Endothelial cell of umbilical vein (primary cell): ENCODE results near the gene ARV1. TPM values are rescaled to one million over a fixed set of nuclear protein-coding genes. Genes with fewer than 3 reads are reported as not detected.

Source experiments
- BruUV-seq: library from RNA; stranded (reverse); fragments of 400-500 nt; replicated peaks from 2 replicates; lab custom pipeline; 2021; lab: Mats Ljungman, UMichigan
- CTCF ChIA-PET: fragments of 300-600, 350-600 bp; sonication (Branson Sonifier 250); formaldehyde crosslinking; loops from one replicate; lab custom pipeline; 2021; ENCODE audit warnings: antibody characterized with exemption, inconsistent platforms; lab: Charles Lee
- POLR2A ChIA-PET: fragments of 300-600, 350-600 bp; sonication (Branson Sonifier 250); formaldehyde crosslinking; loops from one replicate; lab custom pipeline; 2021; ENCODE audit warnings: antibody characterized with exemption, inconsistent platforms; lab: Charles Lee
- DNase-seq: peaks from one replicate; pipeline ENCODE4 v3.0.0-alpha.2; 2011; ENCODE audit warnings: low read depth, low spot score
- FAIRE-seq: peaks from 2 replicates; lab custom pipeline; 2011; peaks lifted over from hg19 to GRCh38; lab: Jason Lieb, UNC
- H2AFZ ChIP-seq: 2 replicates; pipeline ENCODE4 v1.6.0; 2012; ENCODE audit warnings: low read depth, low read length, control low read depth, inconsistent platforms
- H3K27ac ChIP-seq: 2 replicates; pipeline ENCODE4 v1.5.1; 2011; ENCODE audit warnings: low read depth, mild to moderate bottlenecking, control low read depth, low read length, moderate library complexity; ENCODE audit not compliant: insufficient read depth
- H3K27me3 ChIP-seq, 2 experiments: 2 replicates each; pipeline versions ENCODE4 v1.6.0 to v1.6.1; 2011; ENCODE audit warnings: low read length in 2 of 2, mixed read lengths in 1 of 2; ENCODE audit not compliant: control insufficient read depth in 2 of 2, insufficient read depth in 2 of 2
- H3K36me3 ChIP-seq, 2 experiments: 2 replicates in 1 of 2; 3 replicates in 1 of 2; pipeline ENCODE4 v1.5.1; 2011; ENCODE audit warnings: low read length in 2 of 2, mild to moderate bottlenecking in 1 of 2, moderate library complexity in 1 of 2; ENCODE audit not compliant: control insufficient read depth in 2 of 2, insufficient read depth in 2 of 2; ENCODE audit errors: extremely low read depth in 1 of 2
- H3K4me1 ChIP-seq: 3 replicates; pipeline ENCODE4 v1.5.1; 2011; ENCODE audit warnings: mild to moderate bottlenecking, low read length; ENCODE audit not compliant: control insufficient read depth, insufficient read depth; ENCODE audit errors: extremely low read depth
- H3K4me2 ChIP-seq: 2 replicates; pipeline ENCODE4 v1.6.1; 2011; ENCODE audit warnings: low read length, control low read depth, mixed read lengths; ENCODE audit not compliant: insufficient read depth
- H3K4me3 ChIP-seq, 3 experiments: fragments of 200-600 bp in 1 of 3; sonication (generic), shearing (Covaris generic) in 1 of 3; replicated peaks in 1 of 3; 2 replicates each; pipeline ENCODE4 v1.5.1; 2011 to 2016; ENCODE audit warnings: control low read depth in 3 of 3, low read length in 3 of 3, mild to moderate bottlenecking in 2 of 3, inconsistent platforms in 1 of 3, low read depth in 1 of 3, moderate library complexity in 1 of 3; ENCODE audit not compliant: insufficient read depth in 1 of 3
- H3K79me2 ChIP-seq: 2 replicates; pipeline ENCODE4 v1.6.0; 2012; ENCODE audit warnings: low read length, inconsistent platforms; ENCODE audit not compliant: control insufficient read depth, insufficient read depth
- H3K9ac ChIP-seq: replicated peaks from 2 replicates; pipeline ENCODE3; 2011; ENCODE audit warnings: low read length, control low read depth; ENCODE audit not compliant: insufficient read depth; ENCODE audit errors: extremely low read depth
- H3K9me1 ChIP-seq: replicated peaks from 3 replicates; pipeline ENCODE4 v1.6.0; 2011; ENCODE audit warnings: mild to moderate bottlenecking, low read length; ENCODE audit not compliant: control insufficient read depth, insufficient read depth; ENCODE audit errors: extremely low read depth
- H3K9me3 ChIP-seq: replicated peaks from 2 replicates; pipeline ENCODE4 v1.5.1; 2012; ENCODE audit warnings: low read length, inconsistent platforms; ENCODE audit not compliant: control insufficient read depth, insufficient read depth
- H4K20me1 ChIP-seq: replicated peaks from 2 replicates; pipeline ENCODE3; 2011; ENCODE audit warnings: mild to moderate bottlenecking, low read length; ENCODE audit not compliant: control insufficient read depth, insufficient read depth; ENCODE audit errors: extremely low read depth
- EZH2 ChIP-seq: IDR thresholded peaks from 2 replicates; pipeline ENCODE4 v1.6.1; 2012; ENCODE audit warnings: borderline replicate concordance, low read depth, mild to moderate bottlenecking, moderate library complexity, low read length, inconsistent platforms; ENCODE audit not compliant: severe bottlenecking
- FOS ChIP-seq: IDR thresholded peaks from 2 replicates; pipeline ENCODE4 v1.6.1; 2011; ENCODE audit warnings: mild to moderate bottlenecking, low read length, moderate library complexity, borderline replicate concordance; ENCODE audit not compliant: insufficient read depth
- GATA2 ChIP-seq: IDR thresholded peaks from 2 replicates; pipeline ENCODE4 v1.7.0; 2011; ENCODE audit warnings: low read depth, mild to moderate bottlenecking, moderate library complexity, mixed read lengths, low read length; ENCODE audit not compliant: insufficient read length, insufficient read depth
- JUN ChIP-seq: IDR thresholded peaks from 2 replicates; pipeline ENCODE4 v1.6.1; 2011; ENCODE audit warnings: borderline replicate concordance, low read depth; ENCODE audit not compliant: insufficient read length, insufficient read depth
- MYC ChIP-seq: IDR thresholded peaks from one replicate; pipeline ENCODE4 v1.6.1; 2011; ENCODE audit warnings: mild to moderate bottlenecking, low read depth, low read length
- POLR2A ChIP-seq: IDR thresholded peaks from 2 replicates; pipeline ENCODE4 v1.6.1; 2012; ENCODE audit warnings: low read depth, mild to moderate bottlenecking, control low read depth, low read length
- POLR2AphosphoS5 ChIP-seq: IDR thresholded peaks from 2 replicates; pipeline ENCODE4 v1.6.1; 2012; ENCODE audit warnings: low read depth, mild to moderate bottlenecking, control low read depth, low read length, moderate library complexity; ENCODE audit not compliant: insufficient read depth
- dilution Hi-C: fragments of 300-500 bp; cut with MboI; formaldehyde crosslinking; loops from one replicate; pipeline ENCODE4 v1.15.0; 2019; ENCODE audit warnings: low sequenced_read_pairs; ENCODE audit not compliant: extremely low pct_ligation_motif_present
- intact Hi-C: fragments of 100-400 bp; cut with micrococcal nuclease; formaldehyde crosslinking; loops from one replicate; pipeline ENCODE4 v1.10.0; 2022
- polyA plus RNA-seq, 4 experiments: library from polyadenylated mRNA; depleted of rRNA in 3 of 4; stranded (reverse) in 3 of 4; unstranded in 1 of 4; fragments of >200 nt; gene quantifications; 2 replicates each; pipeline versions ENCODE4 v1.2.1 to v1.2.3, GENCODE V29; 2011 to 2012; ENCODE audit warnings: missing spikeins in 1 of 4
- total RNA-seq: library from RNA; stranded (reverse); gene quantifications from 2 replicates; pipeline ENCODE4 v1.2.3, GENCODE V29; 2021
- TF ChIP-seq, protein P1 (sequence below): IDR thresholded peaks from 2 replicates; pipeline ENCODE4 v1.6.1; 2011; ENCODE audit not compliant: insufficient read depth, insufficient read length
- TF ChIP-seq, protein P2 (sequence below), 2 donors: IDR thresholded peaks; 1 replicate in 1 of 2; 2 replicates in 1 of 2; pipeline ENCODE4 v1.5.1; 2011; ENCODE audit warnings: low read length in 2 of 2, mild to moderate bottlenecking in 2 of 2, moderate library complexity in 2 of 2, control low read depth in 1 of 2, inconsistent platforms in 1 of 2, low read depth in 1 of 2; ENCODE audit not compliant: insufficient read depth in 1 of 2; ENCODE audit errors: extremely low read depth in 1 of 2

The ARV1 gene
- total and polyA plus RNA-seq, 2 donors (not counting 3 experiments of a cell fraction or from before 2014, with no cell fraction given): 10.7 to 14.0 TPM

DNA sequence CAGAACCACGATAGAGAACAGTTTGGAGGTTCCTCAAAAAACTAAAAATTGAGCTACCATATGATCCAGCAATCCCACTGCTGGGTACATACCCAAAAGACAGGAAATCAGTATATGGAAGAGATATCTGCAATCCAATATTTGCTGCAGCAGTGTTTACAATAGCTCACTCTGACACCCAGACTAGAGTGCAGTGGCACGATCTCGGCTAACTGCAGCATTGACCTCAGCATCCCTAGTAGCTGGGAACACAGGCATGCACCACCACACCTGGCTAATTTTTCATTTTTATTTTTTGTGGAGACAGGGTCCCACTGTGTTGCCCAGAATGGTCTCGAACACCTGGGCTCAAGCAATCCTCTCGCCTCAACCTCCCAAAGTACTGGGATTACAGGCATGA, 13.4 kb upstream of the ARV1 start:
- H3K9me3 ChIP-seq: no peaks in the 10 kb centered on the region
- intact Hi-C loops (no loop called here), dilution Hi-C loops (no loop called here)
- no peaks in the 10 kb centered on the region for H4K20me1 ChIP-seq
- H3K27me3 ChIP-seq: no peaks in the 10 kb centered on the region
- TF ChIP-seq EZH2 (no peak), POLR2AphosphoS5 (no peak), FOS (no peak), GATA2 (no peak)
- H3K9me1 ChIP-seq: no peaks in the 10 kb centered on the region
- no peaks in the 10 kb centered on the region for H3K36me3 ChIP-seq
- H3K4me1 ChIP-seq: no peaks in the 10 kb centered on the region
- H3K79me2 ChIP-seq: peaks cover 2% of the 10 kb centered on the region
- FAIRE-seq (no peak), DNase-seq (no peak)
- ChIA-PET POLR2A (no interaction called here), CTCF (no interaction called here)
- no peak overlapping the region for H3K27ac ChIP-seq
- H3K4me3 ChIP-seq: no peak overlapping the region
- H3K4me2 ChIP-seq: no peak overlapping the region
- BruUV-seq: no TSS peak
- H3K9ac ChIP-seq: no peak overlapping the region
- no peak overlapping the region for H2AFZ ChIP-seq

DNA sequence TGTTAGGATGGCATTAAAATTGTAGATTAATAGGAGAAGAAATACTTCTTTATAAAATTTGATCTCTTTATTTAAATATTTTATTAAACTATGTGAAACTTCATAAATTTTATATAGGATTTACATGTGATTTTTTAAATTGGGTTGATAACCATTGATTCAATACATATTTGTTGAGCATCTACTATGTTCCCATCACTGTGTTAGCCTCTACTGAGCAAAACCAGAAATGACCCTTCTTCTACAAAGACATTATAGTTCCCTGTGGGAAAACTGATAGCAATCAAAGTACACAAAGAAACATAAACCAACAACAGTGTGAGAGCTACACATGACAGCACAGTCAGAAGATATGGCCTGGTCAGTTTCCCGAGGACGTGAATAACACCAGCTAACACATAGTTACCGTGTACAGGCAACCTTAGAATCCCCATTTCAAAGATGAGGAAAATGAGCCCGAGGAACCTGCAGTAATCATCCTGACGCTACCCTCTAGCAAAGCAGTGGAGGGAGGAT, 12.5 kb upstream of the ARV1 start:
- H4K20me1 ChIP-seq: no peaks in the 10 kb centered on the region
- H3K36me3 ChIP-seq: no peaks in the 10 kb centered on the region
- DNase-seq (no peak), FAIRE-seq (no peak)
- no peak overlapping the region for H3K27ac ChIP-seq
- no peak overlapping the region for H3K4me3 ChIP-seq
- no peaks in the 10 kb centered on the region for H3K27me3 ChIP-seq
- H3K9ac ChIP-seq: no peak overlapping the region
- H3K9me1 ChIP-seq: no peaks in the 10 kb centered on the region
- no TSS peak for BruUV-seq
- ChIA-PET POLR2A (no interaction called here), CTCF (no interaction called here)
- TF ChIP-seq POLR2AphosphoS5 (no peak), POLR2A (no peak), EZH2 (no peak), FOS (no peak), GATA2 (no peak), JUN (no peak), MYC (no peak)
- TF ChIP-seq, protein P1, sequence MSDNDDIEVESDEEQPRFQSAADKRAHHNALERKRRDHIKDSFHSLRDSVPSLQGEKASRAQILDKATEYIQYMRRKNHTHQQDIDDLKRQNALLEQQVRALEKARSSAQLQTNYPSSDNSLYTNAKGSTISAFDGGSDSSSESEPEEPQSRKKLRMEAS: no peak
- TF ChIP-seq, protein P2, sequence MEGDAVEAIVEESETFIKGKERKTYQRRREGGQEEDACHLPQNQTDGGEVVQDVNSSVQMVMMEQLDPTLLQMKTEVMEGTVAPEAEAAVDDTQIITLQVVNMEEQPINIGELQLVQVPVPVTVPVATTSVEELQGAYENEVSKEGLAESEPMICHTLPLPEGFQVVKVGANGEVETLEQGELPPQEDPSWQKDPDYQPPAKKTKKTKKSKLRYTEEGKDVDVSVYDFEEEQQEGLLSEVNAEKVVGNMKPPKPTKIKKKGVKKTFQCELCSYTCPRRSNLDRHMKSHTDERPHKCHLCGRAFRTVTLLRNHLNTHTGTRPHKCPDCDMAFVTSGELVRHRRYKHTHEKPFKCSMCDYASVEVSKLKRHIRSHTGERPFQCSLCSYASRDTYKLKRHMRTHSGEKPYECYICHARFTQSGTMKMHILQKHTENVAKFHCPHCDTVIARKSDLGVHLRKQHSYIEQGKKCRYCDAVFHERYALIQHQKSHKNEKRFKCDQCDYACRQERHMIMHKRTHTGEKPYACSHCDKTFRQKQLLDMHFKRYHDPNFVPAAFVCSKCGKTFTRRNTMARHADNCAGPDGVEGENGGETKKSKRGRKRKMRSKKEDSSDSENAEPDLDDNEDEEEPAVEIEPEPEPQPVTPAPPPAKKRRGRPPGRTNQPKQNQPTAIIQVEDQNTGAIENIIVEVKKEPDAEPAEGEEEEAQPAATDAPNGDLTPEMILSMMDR (IDR thresholded peaks at IDR 0.05; ENCODE audit: extremely low read depth in 1 of 2, insufficient read depth in 1 of 2, low read depth in 1 of 2, low read length in 2 of 2): no peak
- no peak overlapping the region for H2AFZ ChIP-seq
- dilution Hi-C loops (no loop called here), intact Hi-C loops (no loop called here)
- H3K9me3 ChIP-seq: no peaks in the 10 kb centered on the region
- H3K4me1 ChIP-seq: no peaks in the 10 kb centered on the region
- H3K4me2 ChIP-seq: no peak overlapping the region
- H3K79me2 ChIP-seq: peaks cover 2% of the 10 kb centered on the region
